Measurements from ENCODE around the gene COX8C. TPM values are rescaled to one million over a fixed set of nuclear protein-coding genes. Genes with fewer than 3 reads are reported as not detected.

COX8C gene
- total and polyA plus RNA-seq, 4 donors, result not detected

DNA sequence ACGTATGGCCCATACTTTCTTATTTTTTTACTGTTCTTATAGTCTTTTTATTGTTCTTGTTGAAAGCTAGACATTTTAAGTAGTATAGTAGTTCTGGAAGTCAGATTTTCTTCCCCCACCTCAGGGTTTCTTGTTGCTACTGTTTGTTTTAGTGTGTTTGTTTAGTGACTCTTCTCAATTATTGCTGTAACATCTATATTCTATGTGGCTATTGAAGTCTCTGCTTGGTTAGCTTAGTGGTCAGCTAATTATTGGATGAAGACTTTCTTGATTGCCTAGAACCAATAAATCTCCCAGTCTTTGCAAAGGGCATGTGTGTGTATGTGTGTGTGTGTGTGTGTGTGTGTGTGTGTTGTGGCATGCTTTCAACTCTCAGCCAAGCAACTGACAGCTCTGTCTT, 49.5 kb downstream of the COX8C start:
- Histone ChIP-seq H3K4me3 (no peak overlapping the region), H3K27me3 (ENCODE audit: control insufficient read depth in 3 of 3, insufficient read depth in 3 of 3, low read length in 2 of 3) (no peaks in the 10 kb centered on the region), H3K27ac (ENCODE audit: low read depth in 1 of 2, low read length in 1 of 2) (no peak overlapping the region), H3K9me3 (ENCODE audit: control insufficient read depth in 4 of 4, insufficient read depth in 3 of 4, low read length in 3 of 4) (peaks cover 0 to 2% (median 0%) of the 10 kb centered on the region in 4 donors), H3K9ac (ENCODE audit: insufficient read depth in 1 of 2, low read length in 2 of 2) (no peak overlapping the region), H3K36me3 (ENCODE audit: control insufficient read depth in 4 of 4, insufficient read depth in 4 of 4, low read length in 4 of 4) (no peaks in the 10 kb centered on the region), H3K4me1 (ENCODE audit: control insufficient read depth in 5 of 5, insufficient read depth in 5 of 5, low read length in 5 of 5) (no peaks in the 10 kb centered on the region)
- 91 to 95% methylated on average over 1 of the region's 1 CpG for WGBS, 2 donors
- no peak for DNase-seq
- ATAC-seq (ENCODE audit: insufficient read depth, low FRiP score), result no peak
- TF ChIP-seq, protein P1, sequence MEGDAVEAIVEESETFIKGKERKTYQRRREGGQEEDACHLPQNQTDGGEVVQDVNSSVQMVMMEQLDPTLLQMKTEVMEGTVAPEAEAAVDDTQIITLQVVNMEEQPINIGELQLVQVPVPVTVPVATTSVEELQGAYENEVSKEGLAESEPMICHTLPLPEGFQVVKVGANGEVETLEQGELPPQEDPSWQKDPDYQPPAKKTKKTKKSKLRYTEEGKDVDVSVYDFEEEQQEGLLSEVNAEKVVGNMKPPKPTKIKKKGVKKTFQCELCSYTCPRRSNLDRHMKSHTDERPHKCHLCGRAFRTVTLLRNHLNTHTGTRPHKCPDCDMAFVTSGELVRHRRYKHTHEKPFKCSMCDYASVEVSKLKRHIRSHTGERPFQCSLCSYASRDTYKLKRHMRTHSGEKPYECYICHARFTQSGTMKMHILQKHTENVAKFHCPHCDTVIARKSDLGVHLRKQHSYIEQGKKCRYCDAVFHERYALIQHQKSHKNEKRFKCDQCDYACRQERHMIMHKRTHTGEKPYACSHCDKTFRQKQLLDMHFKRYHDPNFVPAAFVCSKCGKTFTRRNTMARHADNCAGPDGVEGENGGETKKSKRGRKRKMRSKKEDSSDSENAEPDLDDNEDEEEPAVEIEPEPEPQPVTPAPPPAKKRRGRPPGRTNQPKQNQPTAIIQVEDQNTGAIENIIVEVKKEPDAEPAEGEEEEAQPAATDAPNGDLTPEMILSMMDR (IDR thresholded peaks at IDR 0.05; ENCODE audit: control extremely low read depth, extremely low read depth), result no peak

Small RNA genes lying within 50 kb of the gene (small RNA-seq; reads per million reads assigned to genes)
- gene RF00019 (ENCODE audit: low replicate concordance), result not detected

Other genes starting within 250 kb of the COX8C start
- 10 to 100 TPM; 17.5 to 99.4 TPM for gene ITPK1, start 231.3 kb upstream of the COX8C start, total RNA-seq
- gene ITPK1, start 231.3 kb upstream of the COX8C start, polyA plus RNA-seq, result 10 to 100 TPM; 44.6 to 46.1 TPM
- 10 to 100 TPM; 33.2 to 48.6 TPM for gene MOAP1, start 162.3 kb upstream of the COX8C start, total RNA-seq
- gene MOAP1, start 162.3 kb upstream of the COX8C start, polyA plus RNA-seq, result 10 to 100 TPM; 22.3 to 29.3 TPM
- gene LYSET, start 161.9 kb upstream of the COX8C start, total RNA-seq, result 10 to 100 TPM in 1 of 2 donors, 1 to 10 TPM in 1; 7.6 to 26.8 TPM
- 10 to 100 TPM; 26.6 to 27.4 TPM for gene LYSET, start 161.9 kb upstream of the COX8C start, polyA plus RNA-seq
- gene GON7, start 140.1 kb upstream of the COX8C start, total RNA-seq, result 10 to 100 TPM; 20.7 to 22.8 TPM
- gene GON7, start 140.1 kb upstream of the COX8C start, polyA plus RNA-seq, result 10 to 100 TPM; 20.7 to 24.3 TPM
- gene UBR7, start 139.9 kb upstream of the COX8C start, total RNA-seq, result 10 to 100 TPM; 16.6 to 26.0 TPM
- gene UBR7, start 139.9 kb upstream of the COX8C start, polyA plus RNA-seq, result 10 to 100 TPM; 11.3 to 12.0 TPM
- gene BTBD7, start 14.1 kb upstream of the COX8C start, total RNA-seq, result 10 to 100 TPM; 29.2 to 47.7 TPM
- 1 to 10 TPM; 7.8 to 9.5 TPM for gene BTBD7, start 14.1 kb upstream of the COX8C start, polyA plus RNA-seq
- gene UNC79, start 83.8 kb downstream of the COX8C start, total RNA-seq, result under 1 TPM; 0.25 to 0.94 TPM
- gene UNC79, start 83.8 kb downstream of the COX8C start, polyA plus RNA-seq, result under 1 TPM; 0.03 to 0.04 TPM